A673 (cell line): ENCODE results near the gene SPDEF. TPM values are rescaled to one million over a fixed set of nuclear protein-coding genes. Genes with fewer than 3 reads are reported as not detected.

ENCODE experiments used
- BruUV-seq: library from RNA; stranded (reverse); fragments of 400-500 nt; replicated peaks from 2 replicates; lab custom pipeline; 2021; lab: Mats Ljungman, UMichigan
- CTCF ChIA-PET: fragments of 300-600 bp; sonication (Branson Sonifier 250); formaldehyde crosslinking; loops from one replicate; lab custom pipeline; 2022; ENCODE audit warnings: antibody characterized with exemption; lab: Charles Lee
- POLR2A ChIA-PET: fragments of 300-600 bp; sonication (Branson Sonifier 250); formaldehyde crosslinking; loops from one replicate; lab custom pipeline; 2022; ENCODE audit warnings: antibody characterized with exemption; ENCODE audit not compliant: low non-redundant PET; lab: Charles Lee
- DNase-seq: peaks from one replicate; pipeline ENCODE4 v3.0.0-alpha.2; 2015; ENCODE audit warnings: low spot score
- H3K27ac ChIP-seq: fragments of 200-600 bp; sonication (generic); 2 replicates; pipeline ENCODE4 v1.5.1; 2016; ENCODE audit warnings: mixed run types, low read depth, mild to moderate bottlenecking, mixed read lengths, antibody characterized with exemption, low read length; ENCODE audit not compliant: poor library complexity, severe bottlenecking
- H3K27me3 ChIP-seq: fragments of 200-600 bp; sonication (generic); replicated peaks from 2 replicates; pipeline ENCODE4 v1.6.1; 2017; ENCODE audit warnings: mixed run types, low read depth, mild to moderate bottlenecking, mixed read lengths, antibody characterized with exemption, low read length; ENCODE audit not compliant: insufficient read depth, poor library complexity
- H3K36me3 ChIP-seq: fragments of 200-600 bp; sonication (generic); 2 replicates; pipeline ENCODE4 v1.6.1; 2016; ENCODE audit warnings: mixed run types, mild to moderate bottlenecking, mixed read lengths, antibody characterized with exemption, low read length; ENCODE audit not compliant: insufficient read depth, poor library complexity, severe bottlenecking
- H3K4me1 ChIP-seq: fragments of 200-600 bp; sonication (generic); 2 replicates; pipeline ENCODE4 v1.6.1; 2017; ENCODE audit warnings: mixed run types, mild to moderate bottlenecking, mixed read lengths, antibody characterized with exemption, low read length; ENCODE audit not compliant: insufficient read depth, poor library complexity, severe bottlenecking
- H3K4me3 ChIP-seq: fragments of 200-600 bp; sonication (generic); 2 replicates; pipeline ENCODE4 v1.5.1; 2016; ENCODE audit warnings: low read depth, mixed run types, mild to moderate bottlenecking, mixed read lengths, low read length; ENCODE audit not compliant: poor library complexity, severe bottlenecking
- H3K9me3 ChIP-seq: fragments of 200-600 bp; sonication (generic); 2 replicates; pipeline ENCODE4 v1.6.1; 2016; ENCODE audit warnings: mixed run types, low read depth, mild to moderate bottlenecking, mixed read lengths, antibody characterized with exemption, low read length; ENCODE audit not compliant: poor library complexity, severe bottlenecking
- CTCF ChIP-seq: fragments of 300-800, 200-600 bp; sonication (generic); conservative IDR thresholded peaks from 2 replicates; pipeline ENCODE4 v1.5.1; 2017; ENCODE audit warnings: low read depth, mild to moderate bottlenecking, antibody characterized with exemption, low read length, moderate library complexity, mixed read lengths
- EZH2 ChIP-seq: fragments of 200-600 bp; sonication (generic); IDR thresholded peaks from 2 replicates; pipeline ENCODE4 v1.6.1; 2017; ENCODE audit warnings: borderline replicate concordance, low read depth, mild to moderate bottlenecking, mixed read lengths, antibody characterized with exemption, low read length; ENCODE audit not compliant: poor library complexity, severe bottlenecking
- intact Hi-C: fragments of 100-400 bp; cut with micrococcal nuclease; formaldehyde crosslinking; loops from one replicate; pipeline ENCODE4 v1.10.0; 2022; ENCODE audit not compliant: unreplicated experiment
- total RNA-seq: library from RNA; stranded (reverse); gene quantifications from 2 replicates; pipeline ENCODE4 v1.2.3, GENCODE V29; 2021

SPDEF gene
- total RNA-seq, 1 experiment from 2014 or later = not detected

- intact Hi-C loops = no loop called here
- Histone ChIP-seq H3K27me3 (no peaks in the 10 kb centered on the region), H3K4me3 (no peak overlapping the region), H3K36me3 (no peaks in the 10 kb centered on the region), H3K27ac (no peak overlapping the region), H3K9me3 (no peaks in the 10 kb centered on the region), H3K4me1 (no peaks in the 10 kb centered on the region)
- POLR2A ChIA-PET = interaction anchor here (0.6 kb wide), 1 partner anchor 185 kb away, joined by 6 read pairs; the partner anchor contains the start of gene SNRPC
- TF ChIP-seq CTCF (no peak), EZH2 (no peak)
- CTCF ChIA-PET = no interaction called here
- DNase-seq = no peak
- no TSS peak for BruUV-seq
Measured at GRCh38 chr6:34572021-34572420, 15.9 kb upstream of the SPDEF start.

- no peak for DNase-seq
Measured at GRCh38 chr6:34571388-34571787, 15.3 kb upstream of the SPDEF start.

GRCh38 chr6:34570066-34570833 is 14.1 kb upstream of the SPDEF start:
- CTCF ChIA-PET = interaction anchor here (0.6 kb wide), 1 partner anchor 635 kb away, joined by 3 read pairs; no protein-coding TSS in a partner anchor

More at GRCh38 chr6:34571388-34571787, 15.3 kb upstream of the SPDEF start:
- no peaks in the 10 kb centered on the region for H3K27me3 ChIP-seq
- no peak overlapping the region for H3K27ac ChIP-seq
- no TSS peak for BruUV-seq
- H3K9me3 ChIP-seq = no peaks in the 10 kb centered on the region
- TF ChIP-seq CTCF (no peak), EZH2 (no peak)
- no peaks in the 10 kb centered on the region for H3K4me1 ChIP-seq
- POLR2A ChIA-PET = no interaction called here
- H3K4me3 ChIP-seq = no peak overlapping the region
- intact Hi-C loops = no loop called here
- H3K36me3 ChIP-seq = no peaks in the 10 kb centered on the region
- CTCF ChIA-PET = no interaction called here

More at GRCh38 chr6:34570066-34570833, 14.1 kb upstream of the SPDEF start:
- no peaks in the 10 kb centered on the region for H3K27me3 ChIP-seq
- H3K27ac ChIP-seq = no peak overlapping the region
- intact Hi-C loops = no loop called here
- TF ChIP-seq CTCF (no peak), EZH2 (no peak)
- H3K36me3 ChIP-seq = no peaks in the 10 kb centered on the region
- no peak for DNase-seq
- H3K4me1 ChIP-seq = no peaks in the 10 kb centered on the region
- no peak overlapping the region for H3K4me3 ChIP-seq
- no peaks in the 10 kb centered on the region for H3K9me3 ChIP-seq
- no TSS peak for BruUV-seq
- POLR2A ChIA-PET = no interaction called here
